A204.1 (cell line): ENCODE results near the gene HIGD1C.
A peak's percentile ranks its signal among the peaks of the same experiment; 100 is the strongest.
"Not testable (repeated sequence)": the region's sequence is repeated elsewhere in the genome, so short reads cannot be mapped to it uniquely, and the experiment has no call there.

ENCODE experiments used
- FAIRE-seq: peaks from 2 replicates; lab custom pipeline; 2012; peaks lifted over from hg19 to GRCh38; lab: Jason Lieb, UNC

HIGD1C gene

GRCh38 chr12:50985322-50985721, 33.0 kb downstream of the HIGD1C start:
- no peak for FAIRE-seq

- FAIRE-seq: peak; percentile 73
Measured at GRCh38 chr12:50986966-50987737, 34.8 kb downstream of the HIGD1C start.

GRCh38 chr12:50988051-50988450, 35.7 kb downstream of the HIGD1C start:
- FAIRE-seq: no peak

DNA sequence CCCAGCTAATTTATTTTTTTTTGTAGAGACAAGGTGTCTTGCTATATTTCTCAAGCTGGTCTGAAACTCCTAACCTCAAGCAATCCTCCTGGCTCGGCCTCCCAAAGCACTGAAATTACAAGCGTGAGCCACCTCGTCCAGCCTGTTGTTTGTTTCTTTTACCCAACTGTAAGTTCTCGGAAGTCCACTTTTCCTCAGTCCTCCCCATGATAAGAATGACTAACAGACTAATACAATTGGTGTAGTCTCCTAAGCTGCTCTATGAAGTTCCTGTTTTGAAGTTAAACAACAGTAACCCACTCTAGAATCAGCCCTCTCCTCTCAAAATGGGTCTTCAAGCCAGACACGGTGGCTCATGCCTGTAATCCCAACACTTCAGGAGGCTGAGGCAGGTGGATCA, 36.5 kb downstream of the HIGD1C start:
- no peak for FAIRE-seq

DNA sequence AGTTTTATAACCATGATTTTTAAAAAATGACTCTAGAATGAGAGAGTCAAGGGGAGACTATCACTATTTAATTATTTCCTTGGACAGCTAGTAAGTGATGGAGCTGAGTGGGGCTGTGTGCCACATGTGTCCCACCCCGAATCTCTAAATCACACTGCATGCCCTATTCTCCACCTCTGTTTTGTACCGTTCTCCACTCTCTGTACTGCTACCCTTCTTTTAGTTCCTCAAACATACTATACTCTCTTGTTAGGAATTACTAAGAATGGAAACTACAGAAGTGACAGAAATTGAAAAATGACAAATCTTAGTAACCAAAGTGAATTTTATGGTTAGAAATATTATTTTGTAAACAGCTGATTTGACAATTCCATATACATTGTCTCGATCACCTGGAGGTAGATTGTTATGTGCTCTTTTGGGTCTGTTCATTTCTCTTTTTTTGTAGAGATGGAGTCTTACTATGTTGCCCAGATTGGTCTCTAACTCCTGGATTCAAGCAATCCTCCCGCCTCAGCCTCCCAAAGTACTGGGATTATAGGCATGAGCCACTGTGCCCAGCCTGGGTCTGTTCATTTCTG, 37.9 kb downstream of the HIGD1C start:
- no peak for FAIRE-seq

GRCh38 chr12:50990791-50991190, 38.4 kb downstream of the HIGD1C start:
- no peak for FAIRE-seq

DNA sequence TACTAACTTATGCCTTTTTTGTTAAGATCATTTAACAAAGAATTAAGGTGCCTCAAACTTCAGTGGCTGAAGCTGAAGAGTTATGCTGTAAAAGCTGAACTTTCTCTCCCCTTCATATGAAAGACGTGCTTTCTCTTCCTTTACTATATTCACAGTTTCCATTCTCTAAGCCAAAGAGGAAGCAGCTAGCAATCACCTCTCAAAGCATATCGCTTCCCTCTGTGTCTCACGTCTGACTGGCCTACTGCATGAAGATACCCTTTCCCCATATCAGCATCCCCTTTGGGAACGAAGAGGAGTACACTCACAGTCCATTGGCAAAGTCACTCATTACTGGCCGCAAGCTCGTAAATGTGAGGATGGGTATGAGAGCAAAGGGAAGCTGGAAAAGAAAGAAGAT, 38.9 kb downstream of the HIGD1C start:
- no peak for FAIRE-seq

DNA sequence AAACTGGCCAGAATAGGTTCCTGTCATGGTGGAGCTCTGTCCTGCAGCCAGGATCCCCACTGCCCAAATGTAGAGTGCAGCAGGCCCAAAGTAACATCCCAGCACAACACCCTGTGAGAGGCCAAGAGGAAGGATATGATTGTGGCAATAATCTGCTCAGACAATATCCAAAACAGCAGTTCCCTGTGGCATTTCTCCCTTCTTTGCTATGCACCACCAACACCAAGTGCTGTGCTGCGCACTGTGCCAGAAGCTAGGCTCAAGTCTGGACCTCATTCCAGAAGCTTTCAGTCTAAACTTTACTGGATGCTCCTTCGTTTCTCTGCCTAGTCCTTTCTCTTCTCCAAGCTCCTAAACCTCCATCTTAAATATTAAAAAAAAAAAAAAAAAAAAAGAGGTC, 40.5 kb downstream of the HIGD1C start:
- FAIRE-seq: no peak

DNA sequence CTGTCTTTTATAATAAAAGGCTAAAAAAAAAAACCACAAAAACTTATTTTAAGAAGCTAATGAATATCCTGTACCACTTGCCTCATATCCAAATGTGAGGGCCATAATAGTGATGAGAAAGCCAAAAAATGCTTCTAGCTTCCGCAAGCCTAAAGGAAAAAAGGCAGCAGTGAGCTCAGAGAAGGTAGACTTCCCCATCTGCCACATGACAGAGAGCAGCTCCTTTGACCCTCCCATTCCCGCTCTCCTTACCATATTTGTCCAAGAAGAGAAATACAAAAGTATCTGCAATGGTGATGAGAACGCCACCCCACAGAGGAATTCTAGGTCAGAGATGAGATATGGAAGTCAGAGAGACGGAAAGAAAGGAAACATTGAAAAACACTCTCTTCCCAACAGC, 46.7 kb downstream of the HIGD1C start:
- FAIRE-seq: no peak

DNA sequence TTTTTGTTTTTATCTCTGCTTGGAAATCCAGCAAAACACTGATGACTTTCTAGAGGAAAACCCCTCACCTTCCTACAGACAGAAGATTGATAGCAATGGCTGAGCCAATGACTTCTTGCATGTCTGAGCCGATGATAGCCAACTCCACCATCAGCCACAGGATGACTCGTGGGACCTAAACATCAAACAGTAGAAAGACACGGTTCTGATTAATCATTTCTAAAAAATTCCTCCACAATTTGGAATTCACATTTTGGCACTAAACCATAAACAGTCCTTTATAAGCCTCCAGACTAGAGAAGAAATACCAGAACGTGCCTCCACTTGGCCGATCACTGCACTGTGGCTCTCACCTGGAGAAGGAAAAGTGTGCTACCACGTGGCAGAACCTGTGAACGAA, 47.9 kb downstream of the HIGD1C start:
- no peak for FAIRE-seq

DNA sequence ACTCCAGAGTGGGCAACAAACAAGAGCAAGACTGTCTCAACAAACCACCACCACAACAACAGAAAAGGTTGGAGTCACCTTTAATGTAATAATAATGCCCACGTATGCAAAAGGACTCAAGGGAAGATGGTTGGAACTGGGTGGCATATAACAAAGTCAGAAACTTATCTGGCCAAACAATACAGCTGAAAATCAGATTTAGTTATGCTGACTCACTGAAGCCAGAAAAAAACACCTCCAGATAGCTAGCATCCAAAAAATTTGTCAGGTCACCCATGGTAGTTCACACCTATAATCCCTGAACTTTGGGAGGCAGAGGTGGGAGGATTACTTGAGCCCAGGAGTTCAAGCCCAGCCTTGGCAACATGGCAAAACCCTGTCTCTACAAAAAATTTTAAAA, 49.5 kb downstream of the HIGD1C start:
- FAIRE-seq: no peak

GRCh38 chr12:51004504-51004903, 52.2 kb downstream of the HIGD1C start:
- FAIRE-seq: no peak

GRCh38 chr12:51005030-51005429, 52.7 kb downstream of the HIGD1C start:
- FAIRE-seq: no peak

- FAIRE-seq: no peak
Measured at GRCh38 chr12:51005671-51006070, 53.3 kb downstream of the HIGD1C start.

DNA sequence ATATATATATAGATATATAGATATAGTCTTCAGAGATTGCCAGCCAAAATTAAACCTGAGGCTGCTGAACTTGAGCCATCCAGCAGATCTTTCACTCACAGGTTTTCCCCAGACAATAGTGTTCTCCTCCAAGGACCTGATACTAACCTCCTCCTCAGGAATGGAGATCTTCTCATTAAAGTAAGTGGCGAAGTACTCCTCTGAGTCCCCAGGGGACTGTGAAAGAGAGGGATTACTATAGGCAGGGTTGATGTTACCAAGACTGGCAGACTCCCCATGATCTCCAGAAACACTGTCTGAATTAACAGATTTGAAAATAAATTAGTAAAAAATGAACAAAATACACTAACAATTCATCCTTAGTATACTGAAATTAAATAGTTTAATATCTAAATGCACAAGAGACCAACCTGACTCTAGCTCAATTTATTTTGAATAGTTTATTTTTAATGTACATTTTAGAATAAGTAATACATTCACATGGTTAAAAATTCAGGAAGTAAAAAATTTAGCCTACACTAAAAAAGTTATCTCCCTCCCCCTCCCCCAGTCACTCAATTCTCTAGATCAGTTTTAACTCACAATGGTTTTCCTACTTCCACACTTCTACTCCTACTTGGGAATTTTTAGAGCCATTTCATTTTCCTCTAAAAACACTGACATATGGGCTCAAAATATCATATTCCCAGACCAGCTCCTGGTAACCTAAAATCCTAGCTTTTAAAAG, 56.1 kb downstream of the HIGD1C start:
- FAIRE-seq: no peak

- FAIRE-seq: no peak
Measured at GRCh38 chr12:51009056-51009440, 56.7 kb downstream of the HIGD1C start.

DNA sequence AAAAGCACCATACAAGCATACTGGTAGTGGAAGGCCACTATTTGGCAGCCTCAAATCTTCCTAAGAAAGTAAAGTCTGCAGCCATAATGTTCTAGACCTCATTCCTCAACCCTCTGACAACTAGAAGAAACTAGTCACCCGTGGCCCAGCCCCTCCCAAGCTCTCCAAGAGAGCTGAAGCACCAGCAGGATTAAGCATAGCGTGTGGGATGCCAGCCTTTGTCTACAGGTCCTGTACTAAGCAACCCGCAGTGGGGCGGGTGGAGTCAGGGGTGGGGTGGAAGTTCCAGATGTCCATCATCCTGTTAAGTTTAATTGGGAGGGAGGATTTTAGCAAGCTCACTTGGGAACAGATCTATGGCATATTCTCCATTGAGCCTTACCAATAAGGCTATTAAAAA, 59.6 kb downstream of the HIGD1C start:
- FAIRE-seq: no peak

GRCh38 chr12:51012570-51013236, 60.4 kb downstream of the HIGD1C start:
- no peak for FAIRE-seq

DNA sequence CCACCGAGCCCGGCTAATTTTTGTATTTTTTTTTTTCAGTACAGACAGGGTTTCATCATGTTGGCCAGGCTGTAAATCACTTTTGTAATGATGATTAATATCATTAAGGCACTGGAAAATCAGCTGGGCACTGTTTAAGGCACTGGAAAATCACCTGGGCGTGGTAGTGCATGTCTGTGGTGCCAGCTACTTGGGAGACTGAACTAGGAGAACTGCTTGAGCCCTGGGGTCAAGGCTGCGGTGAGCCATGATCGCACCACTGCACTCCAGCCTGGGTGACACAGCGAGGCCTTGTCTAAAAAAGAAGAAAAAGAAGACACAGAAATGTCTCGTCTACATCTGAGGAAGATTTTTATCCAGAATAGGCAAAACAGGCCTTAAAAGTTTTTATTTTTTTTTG, 61.1 kb downstream of the HIGD1C start:
- FAIRE-seq: no peak

DNA sequence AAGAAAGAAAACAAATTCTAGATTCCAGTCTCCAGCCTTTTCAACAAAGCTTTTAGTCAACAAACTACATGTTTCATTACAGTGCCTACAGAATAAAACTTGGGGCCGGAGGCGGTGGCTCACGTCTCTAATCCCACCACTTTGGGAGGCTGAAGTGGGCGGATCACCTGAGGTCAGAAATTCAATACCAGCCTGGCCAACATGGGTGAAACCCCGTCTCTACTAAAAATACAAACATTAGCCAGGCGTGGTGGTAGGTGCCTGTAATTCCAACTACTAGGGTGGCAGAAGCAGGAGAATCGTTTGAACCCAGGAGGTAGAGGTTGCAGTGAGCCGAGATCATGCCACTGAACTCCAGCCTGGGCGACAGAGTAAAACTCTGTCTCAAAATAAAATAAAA, 62.1 kb downstream of the HIGD1C start:
- not testable (repeated sequence) for FAIRE-seq

- FAIRE-seq: no peak
Measured at GRCh38 chr12:51017452-51017851, 65.1 kb downstream of the HIGD1C start.

DNA sequence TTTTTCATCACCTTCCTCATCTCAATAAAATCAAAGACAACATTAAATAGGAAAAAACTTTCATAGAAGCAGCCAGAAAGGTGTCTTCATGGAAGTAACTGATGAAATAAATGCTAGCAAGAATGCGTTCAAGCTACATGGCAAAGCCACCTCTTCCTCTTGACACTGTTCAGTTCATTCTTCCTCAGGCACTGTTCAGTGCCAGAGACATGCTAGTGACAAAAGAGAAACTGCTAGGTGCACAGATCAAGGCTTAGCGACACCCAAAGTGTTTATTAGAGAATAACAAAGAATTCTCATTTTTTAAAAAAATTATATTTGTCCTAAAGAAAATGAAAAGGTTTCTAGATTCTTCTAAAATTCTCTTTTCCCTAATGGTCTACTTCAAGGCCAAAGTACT, 66.6 kb downstream of the HIGD1C start:
- no peak for FAIRE-seq

GRCh38 chr12:51019927-51020326, 67.6 kb downstream of the HIGD1C start:
- FAIRE-seq: no peak
